GM21515 (cell line): ENCODE results near the gene NKX2-8.

Source experiments
- ATAC-seq: cut with Tn5 transposase; IDR thresholded peaks from one replicate; pipeline ENCODE4 v1.9.1; 2021; ENCODE audit not compliant: unreplicated experiment

The NKX2-8 gene

GRCh38 chr14:36582011-36582873, at the start of gene NKX2-8:
TSS of gene NKX2-8 (minus strand) at chr14:36582614. CDS start at chr14:36582389, 225 bp downstream.
- no peak for ATAC-seq

- ATAC-seq = no peak
Measured at GRCh38 chr14:36627981-36628380, 45.6 kb upstream of the NKX2-8 start.

- ATAC-seq = no peak
Measured at GRCh38 chr14:36626151-36626550, 43.7 kb upstream of the NKX2-8 start.

GRCh38 chr14:36625436-36625835, 43.0 kb upstream of the NKX2-8 start:
- ATAC-seq = no peak

- no peak for ATAC-seq
Measured at GRCh38 chr14:36625014-36625413, 42.6 kb upstream of the NKX2-8 start.

GRCh38 chr14:36619853-36620252, 37.4 kb upstream of the NKX2-8 start:
- ATAC-seq = no peak

- no peak for ATAC-seq
Measured at GRCh38 chr14:36619131-36619530, 36.7 kb upstream of the NKX2-8 start.

GRCh38 chr14:36618641-36619040, 36.2 kb upstream of the NKX2-8 start:
- no peak for ATAC-seq

GRCh38 chr14:36617824-36618223, 35.4 kb upstream of the NKX2-8 start:
- no peak for ATAC-seq

- no peak for ATAC-seq
Measured at GRCh38 chr14:36605506-36605857, 23.1 kb upstream of the NKX2-8 start.

GRCh38 chr14:36604757-36605505, 22.5 kb upstream of the NKX2-8 start:
- ATAC-seq = peak; percentile 75

- no peak for ATAC-seq
Measured at GRCh38 chr14:36600431-36600830, 18.0 kb upstream of the NKX2-8 start.

GRCh38 chr14:36591482-36591881, 9.1 kb upstream of the NKX2-8 start:
- no peak for ATAC-seq

GRCh38 chr14:36588788-36589187, 6.4 kb upstream of the NKX2-8 start:
- ATAC-seq = no peak

GRCh38 chr14:36588119-36588518, 5.7 kb upstream of the NKX2-8 start:
- no peak for ATAC-seq

- no peak for ATAC-seq
Measured at GRCh38 chr14:36585100-36585499, 2.7 kb upstream of the NKX2-8 start.

- ATAC-seq = no peak
Measured at GRCh38 chr14:36583893-36584811, 1.7 kb upstream of the NKX2-8 start.

- ATAC-seq = no peak
Measured at GRCh38 chr14:36583242-36583892, 953 bp upstream of the NKX2-8 start.

- no peak for ATAC-seq
Measured at GRCh38 chr14:36582874-36583241, 444 bp upstream of the NKX2-8 start.
